Measurements from ENCODE around the gene SPTBN1. TPM values are rescaled to one million over a fixed set of nuclear protein-coding genes. Genes with fewer than 3 reads are reported as not detected.
A peak's percentile ranks its signal among the peaks of the same experiment; 100 is the strongest.
"Not testable (repeated sequence)": the region's sequence is repeated elsewhere in the genome, so short reads cannot be mapped to it uniquely, and the experiment has no call there.

Gene SPTBN1
- polyA plus RNA-seq, 1 donor: 168 TPM

DNA sequence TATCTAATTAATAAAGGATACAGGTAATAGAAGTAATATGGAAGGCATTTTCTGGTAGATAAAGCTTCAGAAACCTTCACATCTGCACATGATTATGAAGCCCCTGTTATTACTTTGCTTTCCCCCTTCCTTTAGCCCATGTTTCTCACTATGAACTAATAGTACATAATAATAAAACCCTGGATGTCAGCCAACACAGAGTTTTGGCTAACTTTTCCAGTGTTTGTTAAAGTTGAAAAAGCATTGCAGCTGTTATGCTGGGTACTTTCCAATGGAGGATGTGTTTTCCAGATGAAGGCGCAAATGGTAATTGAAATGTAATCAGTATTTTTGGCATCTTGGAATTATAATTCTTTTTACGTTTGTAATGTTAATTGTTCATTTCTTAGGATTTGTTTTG is 43.5 kb downstream of the SPTBN1 start:
- Histone ChIP-seq H3K36me3 (ENCODE audit: control insufficient read depth, insufficient read depth, low read length) (no peaks in the 10 kb centered on the region), H3K9me3 (ENCODE audit: control insufficient read depth, low read depth, low read length) (no peaks in the 10 kb centered on the region), H3K4me3 (ENCODE audit: low read length) (no peak overlapping the region), H3K27me3 (ENCODE audit: control insufficient read depth, insufficient read depth, low read length) (no peaks in the 10 kb centered on the region), H3K4me1 (ENCODE audit: control insufficient read depth, insufficient read depth, low read length) (no peaks in the 10 kb centered on the region), H3K27ac (ENCODE audit: low read length) (no peak overlapping the region)
- DNase-seq: peak in 1 of 2 donors; percentile 25
- WGBS (ENCODE audit: insufficient coverage, low lambda C conversion rate): 71% methylated on average over 1 of the region's 2 CpGs

DNA sequence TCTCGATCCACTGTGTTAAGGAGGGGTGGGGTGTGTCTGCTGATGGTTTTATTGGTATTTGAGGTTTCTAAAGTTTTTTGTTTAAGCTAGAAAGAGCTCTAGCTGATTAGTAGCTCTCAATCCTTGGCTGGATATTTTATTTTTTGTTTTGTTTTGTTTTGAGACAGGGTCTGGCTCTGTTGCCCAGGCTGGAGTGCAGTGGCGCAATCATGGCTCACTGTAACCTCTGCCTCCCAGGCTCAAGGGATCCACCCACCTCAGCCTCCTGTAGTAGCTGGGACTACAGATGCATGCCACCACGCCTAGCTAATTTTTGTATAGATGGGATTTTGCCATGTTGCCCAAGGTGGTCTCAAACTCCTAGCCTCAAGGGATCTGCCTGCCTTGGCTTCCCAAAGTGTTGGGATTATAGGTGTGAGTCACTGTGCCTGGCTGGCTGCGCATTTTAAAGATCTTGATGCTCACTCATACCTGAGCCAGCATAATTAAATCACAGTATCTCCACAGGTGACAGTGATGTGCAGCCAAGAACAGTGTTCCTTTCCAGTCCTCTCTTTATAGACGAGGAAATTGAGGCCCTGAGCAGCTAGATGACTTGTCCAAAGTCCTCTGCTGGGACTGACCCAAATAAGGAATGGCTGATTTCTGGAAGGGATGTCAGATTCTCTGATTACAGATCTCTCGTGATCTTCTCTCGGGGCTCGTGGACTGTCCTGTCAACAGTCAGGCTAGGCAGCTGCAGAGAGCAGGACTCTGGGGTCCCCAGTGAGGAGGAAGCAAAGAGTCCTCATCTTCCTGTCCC is 44.5 kb downstream of the SPTBN1 start:
- DNase-seq: no peak
- Histone ChIP-seq H3K4me3 (ENCODE audit: low read length) (no peak overlapping the region), H3K27ac (ENCODE audit: low read length) (no peak overlapping the region), H3K9me3 (ENCODE audit: control insufficient read depth, low read depth, low read length) (no peaks in the 10 kb centered on the region), H3K4me1 (ENCODE audit: control insufficient read depth, insufficient read depth, low read length) (no peaks in the 10 kb centered on the region), H3K36me3 (ENCODE audit: control insufficient read depth, insufficient read depth, low read length) (no peaks in the 10 kb centered on the region), H3K27me3 (ENCODE audit: control insufficient read depth, insufficient read depth, low read length) (no peaks in the 10 kb centered on the region)
- WGBS (ENCODE audit: insufficient coverage, low lambda C conversion rate): no CpG with 5 or more reads among the region's 8 CpGs

DNA sequence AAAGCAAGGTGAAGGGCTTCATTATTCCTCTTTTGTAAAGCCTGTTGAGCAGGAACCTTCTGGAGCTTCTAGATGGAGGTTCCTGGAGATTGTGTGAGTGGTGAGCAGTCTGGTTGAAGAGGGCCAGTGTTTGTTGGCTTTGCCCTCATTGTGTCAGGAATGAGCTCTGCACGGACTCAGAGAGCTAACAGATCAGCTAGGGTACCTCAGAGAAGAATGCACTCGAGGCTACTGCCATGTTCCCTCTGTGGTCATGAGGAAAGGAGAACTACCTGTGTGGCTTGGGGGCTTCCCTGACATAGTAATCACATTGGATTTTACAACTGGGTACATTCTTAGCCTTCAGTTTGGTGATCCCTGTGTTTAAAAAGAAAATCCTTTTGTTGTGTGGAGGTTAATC is 46.6 kb downstream of the SPTBN1 start:
- WGBS (ENCODE audit: insufficient coverage, low lambda C conversion rate): no CpG with 5 or more reads among the region's 2 CpGs
- Histone ChIP-seq H3K27ac (ENCODE audit: low read length) (no peak overlapping the region), H3K36me3 (ENCODE audit: control insufficient read depth, insufficient read depth, low read length) (no peaks in the 10 kb centered on the region), H3K4me3 (ENCODE audit: low read length) (no peak overlapping the region), H3K27me3 (ENCODE audit: control insufficient read depth, insufficient read depth, low read length) (no peaks in the 10 kb centered on the region), H3K4me1 (ENCODE audit: control insufficient read depth, insufficient read depth, low read length) (no peaks in the 10 kb centered on the region), H3K9me3 (ENCODE audit: control insufficient read depth, low read depth, low read length) (no peaks in the 10 kb centered on the region)
- DNase-seq: no peak

DNA sequence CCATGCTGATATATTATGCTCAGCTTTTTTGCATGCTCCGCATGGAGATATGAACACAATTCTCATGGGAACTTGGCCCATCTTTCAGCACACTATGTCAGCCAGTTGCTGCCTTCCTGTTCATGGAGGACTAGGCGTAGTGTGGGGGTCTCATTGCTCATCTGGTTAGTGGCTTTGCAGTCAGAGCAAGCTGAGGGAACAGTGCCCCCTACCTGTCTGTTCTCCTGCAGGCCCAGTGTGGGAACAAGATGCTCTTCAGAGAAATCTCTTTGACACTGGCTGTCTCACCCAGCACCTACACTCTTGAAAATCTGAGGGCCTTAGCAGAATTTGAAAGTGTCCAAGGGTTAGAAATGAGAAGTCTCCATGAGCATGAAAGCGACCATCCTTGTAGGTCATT is 47.1 kb downstream of the SPTBN1 start:
- Histone ChIP-seq H3K9me3 (ENCODE audit: control insufficient read depth, low read depth, low read length) (no peaks in the 10 kb centered on the region), H3K27ac (ENCODE audit: low read length) (no peak overlapping the region), H3K36me3 (ENCODE audit: control insufficient read depth, insufficient read depth, low read length) (no peaks in the 10 kb centered on the region), H3K4me1 (ENCODE audit: control insufficient read depth, insufficient read depth, low read length) (no peaks in the 10 kb centered on the region), H3K4me3 (ENCODE audit: low read length) (no peak overlapping the region), H3K27me3 (ENCODE audit: control insufficient read depth, insufficient read depth, low read length) (no peaks in the 10 kb centered on the region)
- no peak for DNase-seq
- 20% methylated on average over 1 of the region's 3 CpGs for WGBS (ENCODE audit: insufficient coverage, low lambda C conversion rate)

DNA sequence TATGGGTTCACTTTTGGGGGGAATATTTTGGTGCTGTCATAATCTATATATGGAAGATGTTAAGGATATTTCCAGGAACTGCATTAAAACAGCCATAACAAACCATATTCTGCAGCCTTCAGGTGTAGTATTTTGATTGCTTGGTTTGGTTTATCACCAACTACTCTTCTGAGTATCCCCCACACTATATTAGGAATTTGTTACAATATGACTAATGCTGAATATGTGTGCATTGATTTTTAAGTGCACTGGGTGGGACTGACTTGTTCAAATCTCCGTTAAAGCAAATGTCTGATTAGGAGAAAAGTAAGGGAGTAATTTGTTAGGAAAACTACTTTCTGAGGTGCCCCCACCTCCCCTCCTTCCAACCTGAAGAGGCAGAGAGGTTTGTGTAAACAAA is 47.7 kb downstream of the SPTBN1 start:
- H3K4me3 ChIP-seq (ENCODE audit: low read length): no peak overlapping the region
- no CpG with 5 or more reads among the region's 1 CpG for WGBS (ENCODE audit: insufficient coverage, low lambda C conversion rate)
- H3K27ac ChIP-seq (ENCODE audit: low read length): no peak overlapping the region
- H3K4me1 ChIP-seq (ENCODE audit: control insufficient read depth, insufficient read depth, low read length): no peaks in the 10 kb centered on the region
- no peak for DNase-seq
- H3K36me3 ChIP-seq (ENCODE audit: control insufficient read depth, insufficient read depth, low read length): no peaks in the 10 kb centered on the region
- no peaks in the 10 kb centered on the region for H3K9me3 ChIP-seq (ENCODE audit: control insufficient read depth, low read depth, low read length)
- H3K27me3 ChIP-seq (ENCODE audit: control insufficient read depth, insufficient read depth, low read length): no peaks in the 10 kb centered on the region

DNA sequence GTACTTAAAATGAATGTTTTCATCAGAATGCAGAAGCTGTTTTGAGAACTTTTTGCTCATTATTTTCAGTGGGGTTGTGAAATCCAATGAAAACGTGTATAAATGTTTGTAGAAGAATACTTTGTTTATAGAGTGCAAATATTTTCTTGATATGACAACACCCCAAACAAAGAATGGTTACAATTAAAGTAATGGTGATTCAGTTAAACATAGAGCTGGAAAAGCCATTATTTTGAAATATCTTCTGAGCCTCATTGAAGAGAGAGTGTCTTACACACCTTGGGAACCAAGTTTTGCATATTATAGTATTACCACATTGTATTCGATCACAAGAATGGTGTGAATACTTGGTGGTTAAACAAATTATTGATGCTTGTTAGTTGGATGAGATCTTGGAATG is 48.7 kb downstream of the SPTBN1 start:
- Histone ChIP-seq H3K27ac (ENCODE audit: low read length) (no peak overlapping the region), H3K4me3 (ENCODE audit: low read length) (no peak overlapping the region), H3K27me3 (ENCODE audit: control insufficient read depth, insufficient read depth, low read length) (no peaks in the 10 kb centered on the region), H3K9me3 (ENCODE audit: control insufficient read depth, low read depth, low read length) (no peaks in the 10 kb centered on the region), H3K4me1 (ENCODE audit: control insufficient read depth, insufficient read depth, low read length) (no peaks in the 10 kb centered on the region), H3K36me3 (ENCODE audit: control insufficient read depth, insufficient read depth, low read length) (no peaks in the 10 kb centered on the region)
- no peak for DNase-seq
- WGBS (ENCODE audit: insufficient coverage, low lambda C conversion rate): 67% methylated on average over 2 of the region's 2 CpGs

DNA sequence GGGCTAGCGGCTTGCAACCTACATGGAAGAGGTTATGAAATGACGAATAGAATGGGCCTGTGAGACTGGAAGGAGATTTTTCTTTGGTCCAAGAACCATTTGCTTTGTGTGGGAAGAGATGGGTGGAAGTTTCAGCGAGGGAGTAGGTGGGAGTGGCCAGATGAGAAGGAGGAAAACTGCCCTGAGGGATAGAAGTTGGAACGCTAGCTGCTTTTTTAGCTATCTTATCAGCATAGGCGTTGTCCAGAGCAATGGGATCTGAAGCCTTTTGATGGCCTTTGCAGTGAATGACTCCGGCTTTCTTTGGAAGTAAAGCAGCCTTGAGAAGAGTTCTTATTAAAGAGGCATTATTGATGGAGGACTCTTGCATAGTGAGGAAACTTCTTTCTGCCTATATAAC is 52.4 kb downstream of the SPTBN1 start:
- DNase-seq: no peak
- Histone ChIP-seq H3K4me1 (ENCODE audit: control insufficient read depth, insufficient read depth, low read length) (no peaks in the 10 kb centered on the region), H3K27me3 (ENCODE audit: control insufficient read depth, insufficient read depth, low read length) (no peaks in the 10 kb centered on the region), H3K9me3 (ENCODE audit: control insufficient read depth, low read depth, low read length) (no peaks in the 10 kb centered on the region), H3K4me3 (ENCODE audit: low read length) (no peak overlapping the region), H3K36me3 (ENCODE audit: control insufficient read depth, insufficient read depth, low read length) (no peaks in the 10 kb centered on the region), H3K27ac (ENCODE audit: low read length) (no peak overlapping the region)
- WGBS (ENCODE audit: insufficient coverage, low lambda C conversion rate): 100% methylated on average over 1 of the region's 6 CpGs

DNA sequence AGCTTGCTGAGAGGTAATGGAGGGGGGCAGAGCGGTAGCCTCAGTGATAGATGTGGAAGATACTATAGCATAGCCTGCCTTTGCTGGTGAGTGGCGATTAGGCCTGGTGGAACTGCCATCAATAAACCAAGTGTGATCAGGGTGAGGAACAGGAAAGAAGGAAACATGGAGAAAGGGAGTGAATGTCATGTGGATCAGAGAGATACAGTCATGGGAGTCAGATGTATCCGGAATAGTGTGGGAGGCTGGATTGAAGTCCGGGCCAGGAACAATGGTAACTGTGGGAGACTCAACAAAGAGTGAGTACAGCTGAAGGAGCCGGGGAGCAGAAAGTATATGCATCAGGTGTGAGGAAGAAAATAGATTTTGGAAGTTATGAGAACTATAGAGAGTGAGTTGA is 52.9 kb downstream of the SPTBN1 start:
- WGBS (ENCODE audit: insufficient coverage, low lambda C conversion rate): no CpG with 5 or more reads among the region's 5 CpGs
- H3K9me3 ChIP-seq (ENCODE audit: control insufficient read depth, low read depth, low read length); H3K4me3 ChIP-seq (ENCODE audit: low read length); H3K27me3 ChIP-seq (ENCODE audit: control insufficient read depth, insufficient read depth, low read length); H3K4me1 ChIP-seq (ENCODE audit: control insufficient read depth, insufficient read depth, low read length); H3K27ac ChIP-seq (ENCODE audit: low read length); H3K36me3 ChIP-seq (ENCODE audit: control insufficient read depth, insufficient read depth, low read length); DNase-seq: not testable (repeated sequence)

DNA sequence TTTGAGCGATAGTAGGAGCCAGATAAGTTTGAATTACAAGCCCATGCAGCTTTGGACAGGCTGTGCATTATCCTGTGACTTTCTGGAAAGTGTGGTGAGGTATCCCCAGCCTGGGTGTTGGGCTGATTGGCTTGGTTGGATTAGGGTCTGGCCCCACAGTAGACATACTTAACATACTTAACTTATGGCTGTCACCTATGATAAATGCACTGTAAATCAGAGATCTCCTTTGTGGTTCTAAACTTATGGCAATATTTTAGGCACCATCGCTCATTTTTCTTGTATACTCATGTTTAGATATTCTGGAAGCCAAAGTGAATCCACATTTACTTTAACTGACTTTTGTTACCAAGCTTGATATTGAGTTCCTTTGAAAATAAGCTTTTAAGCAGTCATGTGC is 54.8 kb downstream of the SPTBN1 start:
- WGBS (ENCODE audit: insufficient coverage, low lambda C conversion rate): no CpG with 5 or more reads among the region's 2 CpGs
- Histone ChIP-seq H3K27me3 (ENCODE audit: control insufficient read depth, insufficient read depth, low read length) (no peaks in the 10 kb centered on the region), H3K9me3 (ENCODE audit: control insufficient read depth, low read depth, low read length) (no peaks in the 10 kb centered on the region), H3K36me3 (ENCODE audit: control insufficient read depth, insufficient read depth, low read length) (no peaks in the 10 kb centered on the region), H3K27ac (ENCODE audit: low read length) (no peak overlapping the region), H3K4me1 (ENCODE audit: control insufficient read depth, insufficient read depth, low read length) (no peaks in the 10 kb centered on the region), H3K4me3 (ENCODE audit: low read length) (no peak overlapping the region)
- no peak for DNase-seq

DNA sequence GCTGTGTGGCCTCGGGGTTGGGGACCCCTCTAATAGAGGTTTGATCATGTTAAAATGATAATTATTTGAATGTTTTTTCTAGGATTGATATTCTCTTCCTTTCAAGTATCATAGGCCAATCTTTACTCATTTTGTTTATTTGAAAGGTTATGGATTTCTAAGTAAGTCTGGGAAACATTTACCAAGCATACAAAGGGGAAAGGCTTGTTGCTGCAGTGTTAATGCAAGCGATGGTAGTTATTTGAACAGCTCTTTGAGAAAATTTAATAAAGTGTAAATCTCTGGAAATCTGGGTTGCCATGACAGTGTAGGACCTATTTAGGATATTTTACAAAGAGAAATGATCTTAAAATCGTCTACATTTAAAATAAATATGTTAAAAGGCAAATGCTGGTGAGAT is 56.1 kb downstream of the SPTBN1 start:
- Histone ChIP-seq H3K4me3 (ENCODE audit: low read length) (no peak overlapping the region), H3K36me3 (ENCODE audit: control insufficient read depth, insufficient read depth, low read length) (no peaks in the 10 kb centered on the region), H3K27me3 (ENCODE audit: control insufficient read depth, insufficient read depth, low read length) (no peaks in the 10 kb centered on the region), H3K4me1 (ENCODE audit: control insufficient read depth, insufficient read depth, low read length) (no peaks in the 10 kb centered on the region), H3K9me3 (ENCODE audit: control insufficient read depth, low read depth, low read length) (no peaks in the 10 kb centered on the region), H3K27ac (ENCODE audit: low read length) (no peak overlapping the region)
- no CpG with 5 or more reads among the region's 3 CpGs for WGBS (ENCODE audit: insufficient coverage, low lambda C conversion rate)
- DNase-seq: no peak

DNA sequence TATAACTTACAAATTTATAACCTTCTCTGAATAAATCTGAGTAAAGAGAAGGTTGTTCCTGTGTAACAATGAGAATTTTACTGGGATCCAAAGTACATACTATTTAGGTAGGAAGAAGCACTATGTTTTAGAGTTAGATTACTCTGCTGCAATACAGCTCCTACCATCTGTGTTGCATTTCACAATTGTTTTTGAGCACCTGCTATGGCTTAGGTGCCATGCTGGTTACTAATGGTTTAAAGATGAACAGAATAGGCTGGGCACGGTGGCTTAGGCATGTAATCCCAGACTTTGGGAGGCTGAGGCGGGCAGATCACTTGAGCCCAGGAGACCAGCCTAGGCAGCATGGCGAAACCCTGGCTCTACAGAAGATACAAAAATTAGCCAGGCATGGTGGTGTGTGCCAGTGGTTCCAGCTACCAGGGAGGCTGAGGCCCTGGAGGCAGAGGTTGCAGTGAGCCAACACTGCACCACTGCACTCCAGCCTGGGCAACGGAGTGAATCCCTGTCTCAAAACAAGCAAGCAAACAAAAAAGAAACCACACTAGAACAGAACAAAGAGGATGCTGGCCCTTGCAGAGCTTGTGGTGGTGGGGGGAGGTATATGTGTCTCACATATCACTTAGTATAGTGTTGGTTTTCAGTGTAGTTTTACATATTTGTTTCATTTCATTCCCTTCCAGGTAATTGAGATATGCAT is 56.7 kb downstream of the SPTBN1 start:
- WGBS (ENCODE audit: insufficient coverage, low lambda C conversion rate): no CpG with 5 or more reads among the region's 4 CpGs
- H3K4me3 ChIP-seq (ENCODE audit: low read length): no peak overlapping the region
- no peaks in the 10 kb centered on the region for H3K36me3 ChIP-seq (ENCODE audit: control insufficient read depth, insufficient read depth, low read length)
- no peaks in the 10 kb centered on the region for H3K27me3 ChIP-seq (ENCODE audit: control insufficient read depth, insufficient read depth, low read length)
- no peak overlapping the region for H3K27ac ChIP-seq (ENCODE audit: low read length)
- no peaks in the 10 kb centered on the region for H3K9me3 ChIP-seq (ENCODE audit: control insufficient read depth, low read depth, low read length)
- H3K4me1 ChIP-seq (ENCODE audit: control insufficient read depth, insufficient read depth, low read length): no peaks in the 10 kb centered on the region
- no peak for DNase-seq

Data from large intestine (tissue), 3 donors.